Measurements from ENCODE around the gene MZF1.
"Not testable (repeated sequence)": the region's sequence is repeated elsewhere in the genome, so short reads cannot be mapped to it uniquely, and the experiment has no call there.

DNA sequence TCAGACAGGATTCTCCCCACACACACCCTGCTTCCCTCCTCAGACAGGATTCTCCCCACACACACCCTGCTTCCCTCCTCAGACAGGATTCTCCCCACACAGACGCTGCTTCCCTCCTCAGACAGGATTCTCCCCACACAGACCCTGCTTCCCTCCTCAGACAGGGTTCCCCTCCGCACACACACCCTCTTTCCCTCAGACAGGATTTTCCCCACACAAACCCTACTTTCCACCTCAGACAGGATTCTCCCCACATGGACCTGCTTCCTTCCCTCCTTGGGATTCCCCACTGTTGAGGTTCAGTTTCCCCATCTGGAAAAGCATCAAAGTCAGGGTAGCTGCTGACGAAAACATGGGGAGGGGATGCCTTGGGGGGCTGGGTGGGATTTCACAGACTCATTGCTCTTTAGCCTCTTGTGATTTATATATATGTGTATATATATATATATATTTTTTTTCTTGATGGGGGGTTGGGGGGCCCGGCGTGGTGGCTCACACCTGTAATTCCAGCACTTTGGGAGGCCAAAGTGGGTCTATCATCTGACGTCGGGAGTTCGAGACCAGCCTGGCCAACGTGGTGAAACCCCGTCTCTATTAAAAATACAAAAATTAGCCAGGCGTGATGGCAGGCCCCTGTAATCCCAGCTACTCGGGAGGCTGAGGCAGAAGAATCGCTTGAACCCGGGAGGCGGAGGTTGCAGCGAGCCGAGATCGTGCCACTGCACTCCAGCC, 30.3 kb downstream of the MZF1 start:
- not testable (repeated sequence) for TF ChIP-seq CTCF (IDR thresholded peaks at IDR 0.05 in 4 of 5, conservative IDR thresholded peaks at IDR 0.05 in 1 of 5); POLR2A (IDR thresholded peaks at IDR 0.05)

Measured in gastrocnemius medialis (tissue), 4 donors.